HG03025 (cell line): ENCODE measurements around the gene CLPTM1.
"Not testable (repeated sequence)": the region's sequence is repeated elsewhere in the genome, so short reads cannot be mapped to it uniquely, and the experiment has no call there.

Experiments used
- ATAC-seq: cut with Tn5 transposase; IDR thresholded peaks from one replicate; pipeline ENCODE4 v1.9.1; 2021; ENCODE audit warnings: mild to moderate bottlenecking, moderate library complexity; ENCODE audit not compliant: unreplicated experiment, low FRiP score

Gene CLPTM1

GRCh38 chr19:44972802-44973201 is 17.6 kb downstream of the CLPTM1 start:
- no peak for ATAC-seq

- ATAC-seq, result no peak
Observed at GRCh38 chr19:44973982-44974735, 19.0 kb downstream of the CLPTM1 start.

- ATAC-seq, result no peak
Observed at GRCh38 chr19:44974857-44975256, 19.7 kb downstream of the CLPTM1 start.

GRCh38 chr19:44975444-44975843 is 20.3 kb downstream of the CLPTM1 start:
- no peak for ATAC-seq

GRCh38 chr19:44984005-44984404 is 28.8 kb downstream of the CLPTM1 start:
- no peak for ATAC-seq

GRCh38 chr19:44985445-44985844 is 30.3 kb downstream of the CLPTM1 start:
- no peak for ATAC-seq

GRCh38 chr19:44986389-44986788 is 31.2 kb downstream of the CLPTM1 start:
- ATAC-seq, result no peak

- no peak for ATAC-seq
Observed at GRCh38 chr19:44987148-44987675, 32.0 kb downstream of the CLPTM1 start.

GRCh38 chr19:44988273-44988672 is 33.1 kb downstream of the CLPTM1 start:
- no peak for ATAC-seq

GRCh38 chr19:44988896-44989556 is 33.8 kb downstream of the CLPTM1 start:
- ATAC-seq, result no peak

GRCh38 chr19:44990459-44990858 is 35.3 kb downstream of the CLPTM1 start:
- ATAC-seq, result no peak

GRCh38 chr19:44990966-44991365 is 35.8 kb downstream of the CLPTM1 start:
- ATAC-seq, result no peak

- ATAC-seq, result no peak
Observed at GRCh38 chr19:44992336-44993163, 37.4 kb downstream of the CLPTM1 start.

- ATAC-seq, result no peak
Observed at GRCh38 chr19:44993526-44993925, 38.3 kb downstream of the CLPTM1 start.

GRCh38 chr19:44993926-44994537 is 38.9 kb downstream of the CLPTM1 start:
- ATAC-seq, result no peak

- ATAC-seq, result no peak
Observed at GRCh38 chr19:44998025-44998424, 42.8 kb downstream of the CLPTM1 start.

GRCh38 chr19:44999131-44999925 is 44.1 kb downstream of the CLPTM1 start:
- ATAC-seq, result not testable (repeated sequence)

GRCh38 chr19:45000665-45001064 is 45.5 kb downstream of the CLPTM1 start:
- ATAC-seq, result not testable (repeated sequence)

- peak; percentile 48 for ATAC-seq
Observed at GRCh38 chr19:45001087-45001739, 46.0 kb downstream of the CLPTM1 start, which contains the start of gene RELB. Gene RELB, plus strand, starts transcription at chr19:45001464. Its CDS starts 116 bp downstream, at chr19:45001580.
